ENCODE data around the gene PRKAB2. TPM values are rescaled to one million over a fixed set of nuclear protein-coding genes. Genes with fewer than 3 reads are reported as not detected.
A peak's percentile ranks its signal among the peaks of the same experiment; 100 is the strongest.
"Not testable (repeated sequence)": the region's sequence is repeated elsewhere in the genome, so short reads cannot be mapped to it uniquely, and the experiment has no call there.

The PRKAB2 gene
- total RNA-seq, 1 donor from 2014 or later = 23.2 TPM

GRCh38 chr1:147142886-147143285 lies 29.4 kb downstream of the PRKAB2 start:
- Histone ChIP-seq H3K4me3 (ENCODE audit: low read depth, low read length) (no peak overlapping the region), H3K36me3 (ENCODE audit: control insufficient read depth, insufficient read depth, low read length) (no peaks in the 10 kb centered on the region), H3K27me3 (ENCODE audit: control insufficient read depth, insufficient read depth, low read length) (no peaks in the 10 kb centered on the region)
- DNase-seq (ENCODE audit: low read depth) = no peak
- FAIRE-seq = no peak
- no peak for TF ChIP-seq CTCF (IDR thresholded peaks at IDR 0.05; ENCODE audit: insufficient read depth, low read length, severe bottlenecking)

GRCh38 chr1:147130721-147131120 lies 41.5 kb downstream of the PRKAB2 start:
- not testable (repeated sequence) for H3K4me3 ChIP-seq (ENCODE audit: low read depth, low read length); FAIRE-seq

GRCh38 chr1:147129116-147129873 lies 43.0 kb downstream of the PRKAB2 start:
- no peak for TF ChIP-seq CTCF (IDR thresholded peaks at IDR 0.05; ENCODE audit: insufficient read depth, low read length, severe bottlenecking)
- FAIRE-seq (no peak), DNase-seq (ENCODE audit: low read depth) (peak; percentile 53)
- Histone ChIP-seq H3K4me3 (ENCODE audit: low read depth, low read length) (no peak overlapping the region), H3K27me3 (ENCODE audit: control insufficient read depth, insufficient read depth, low read length) (no peaks in the 10 kb centered on the region), H3K36me3 (ENCODE audit: control insufficient read depth, insufficient read depth, low read length) (no peaks in the 10 kb centered on the region)

More at GRCh38 chr1:147130721-147131120, 41.5 kb downstream of the PRKAB2 start:
- not testable (repeated sequence) for DNase-seq (ENCODE audit: low read depth); H3K27me3 ChIP-seq (ENCODE audit: control insufficient read depth, insufficient read depth, low read length); H3K36me3 ChIP-seq (ENCODE audit: control insufficient read depth, insufficient read depth, low read length)

GRCh38 chr1:147124266-147124665 lies 48.0 kb downstream of the PRKAB2 start:
- Histone ChIP-seq H3K36me3 (ENCODE audit: control insufficient read depth, insufficient read depth, low read length) (no peaks in the 10 kb centered on the region), H3K4me3 (ENCODE audit: low read depth, low read length) (no peak overlapping the region), H3K27me3 (ENCODE audit: control insufficient read depth, insufficient read depth, low read length) (peaks cover under 1% of the 10 kb centered on the region)
- TF ChIP-seq CTCF (IDR thresholded peaks at IDR 0.05; ENCODE audit: insufficient read depth, low read length, severe bottlenecking) = no peak
- FAIRE-seq = no peak
- DNase-seq (ENCODE audit: low read depth) = no peak

- no peak for FAIRE-seq
- no peaks in the 10 kb centered on the region for H3K36me3 ChIP-seq (ENCODE audit: control insufficient read depth, insufficient read depth, low read length)
- no peak for DNase-seq (ENCODE audit: low read depth)
- no peak for TF ChIP-seq CTCF (IDR thresholded peaks at IDR 0.05; ENCODE audit: insufficient read depth, low read length, severe bottlenecking)
- H3K27me3 ChIP-seq (ENCODE audit: control insufficient read depth, insufficient read depth, low read length) = peaks cover 3% of the 10 kb centered on the region
- H3K4me3 ChIP-seq (ENCODE audit: low read depth, low read length) = no peak overlapping the region
These were observed 55.2 kb downstream of the PRKAB2 start for GRCh38 chr1:147117109-147117508.

- no peak for TF ChIP-seq CTCF (IDR thresholded peaks at IDR 0.05; ENCODE audit: insufficient read depth, low read length, severe bottlenecking)
- Histone ChIP-seq H3K36me3 (ENCODE audit: control insufficient read depth, insufficient read depth, low read length) (no peaks in the 10 kb centered on the region), H3K4me3 (ENCODE audit: low read depth, low read length) (no peak overlapping the region), H3K27me3 (ENCODE audit: control insufficient read depth, insufficient read depth, low read length) (peaks cover 3% of the 10 kb centered on the region)
- FAIRE-seq (no peak), DNase-seq (ENCODE audit: low read depth) (no peak)
These were observed 56.8 kb downstream of the PRKAB2 start for GRCh38 chr1:147115496-147115895.

- not testable (repeated sequence) for H3K36me3 ChIP-seq (ENCODE audit: control insufficient read depth, insufficient read depth, low read length); DNase-seq (ENCODE audit: low read depth); FAIRE-seq; H3K27me3 ChIP-seq (ENCODE audit: control insufficient read depth, insufficient read depth, low read length); H3K4me3 ChIP-seq (ENCODE audit: low read depth, low read length)
These were observed 57.2 kb downstream of the PRKAB2 start for GRCh38 chr1:147115079-147115478.

- not testable (repeated sequence) for H3K27me3 ChIP-seq (ENCODE audit: control insufficient read depth, insufficient read depth, low read length); FAIRE-seq; H3K4me3 ChIP-seq (ENCODE audit: low read depth, low read length); DNase-seq (ENCODE audit: low read depth); H3K36me3 ChIP-seq (ENCODE audit: control insufficient read depth, insufficient read depth, low read length)
These were observed 57.9 kb downstream of the PRKAB2 start for GRCh38 chr1:147114353-147114752.
